Naive B cell (primary cell): ENCODE measurements around the gene TTC3. TPM values are rescaled to one million over a fixed set of nuclear protein-coding genes. Genes with fewer than 3 reads are reported as not detected.
"Not testable (repeated sequence)": the region's sequence is repeated elsewhere in the genome, so short reads cannot be mapped to it uniquely, and the experiment has no call there.

Experiments
- ATAC-seq, 2 donors: fragments of 150-1000 bp; cut with Tn5 transposase; 2 replicates each; pipeline ENCODE4 v1.10.0; 2021; ENCODE audit warnings: low read depth in 2 of 2, mild to moderate bottlenecking in 2 of 2, moderate library complexity in 2 of 2
- DNase-seq: peaks from one replicate; pipeline ENCODE4 v3.0.0; 2022
- H3K27ac Mint-ChIP-seq, 6 donors: one replicate each; pipeline ENCODE4 v1.8.0; 2020 to 2022; ENCODE audit warnings: mild to moderate bottlenecking in 6 of 6, mixed read lengths in 6 of 6, moderate library complexity in 5 of 6, inconsistent platforms in 2 of 6
- H3K27me3 Mint-ChIP-seq, 3 donors: one replicate each; pipeline ENCODE4 v1.8.0; 2021 to 2022; ENCODE audit warnings: mixed read lengths in 3 of 3, mild to moderate bottlenecking in 1 of 3
- H3K36me3 Mint-ChIP-seq, 2 donors: one replicate each; pipeline ENCODE4 v1.8.0; 2020 to 2022; ENCODE audit warnings: mixed read lengths in 2 of 2, inconsistent platforms in 1 of 2, mild to moderate bottlenecking in 1 of 2
- H3K4me1 Mint-ChIP-seq, 3 donors: one replicate each; pipeline ENCODE4 v1.8.0; 2020 to 2022; ENCODE audit warnings: mixed read lengths in 3 of 3, inconsistent platforms in 1 of 3, mild to moderate bottlenecking in 1 of 3, moderate library complexity in 1 of 3
- H3K4me3 Mint-ChIP-seq, 8 donors: one replicate each; pipeline ENCODE4 v1.8.0; 2020 to 2022; ENCODE audit warnings: mild to moderate bottlenecking in 8 of 8, mixed read lengths in 8 of 8, moderate library complexity in 8 of 8, inconsistent platforms in 2 of 8
- H3K9me3 Mint-ChIP-seq, 7 donors: one replicate each; pipeline ENCODE4 v1.8.0; 2020 to 2022; ENCODE audit warnings: mixed read lengths in 7 of 7, mild to moderate bottlenecking in 5 of 7, inconsistent platforms in 2 of 7, moderate library complexity in 1 of 7
- polyA plus RNA-seq, 6 donors: library from polyadenylated mRNA; unstranded; fragments of 300-500 nt; fragmentation: Illumina TruSeq; gene quantifications; one replicate each; pipeline ENCODE4 v1.2.3, GENCODE V29; 2021; ENCODE audit warnings: low read depth in 6 of 6

The TTC3 gene, protein sequence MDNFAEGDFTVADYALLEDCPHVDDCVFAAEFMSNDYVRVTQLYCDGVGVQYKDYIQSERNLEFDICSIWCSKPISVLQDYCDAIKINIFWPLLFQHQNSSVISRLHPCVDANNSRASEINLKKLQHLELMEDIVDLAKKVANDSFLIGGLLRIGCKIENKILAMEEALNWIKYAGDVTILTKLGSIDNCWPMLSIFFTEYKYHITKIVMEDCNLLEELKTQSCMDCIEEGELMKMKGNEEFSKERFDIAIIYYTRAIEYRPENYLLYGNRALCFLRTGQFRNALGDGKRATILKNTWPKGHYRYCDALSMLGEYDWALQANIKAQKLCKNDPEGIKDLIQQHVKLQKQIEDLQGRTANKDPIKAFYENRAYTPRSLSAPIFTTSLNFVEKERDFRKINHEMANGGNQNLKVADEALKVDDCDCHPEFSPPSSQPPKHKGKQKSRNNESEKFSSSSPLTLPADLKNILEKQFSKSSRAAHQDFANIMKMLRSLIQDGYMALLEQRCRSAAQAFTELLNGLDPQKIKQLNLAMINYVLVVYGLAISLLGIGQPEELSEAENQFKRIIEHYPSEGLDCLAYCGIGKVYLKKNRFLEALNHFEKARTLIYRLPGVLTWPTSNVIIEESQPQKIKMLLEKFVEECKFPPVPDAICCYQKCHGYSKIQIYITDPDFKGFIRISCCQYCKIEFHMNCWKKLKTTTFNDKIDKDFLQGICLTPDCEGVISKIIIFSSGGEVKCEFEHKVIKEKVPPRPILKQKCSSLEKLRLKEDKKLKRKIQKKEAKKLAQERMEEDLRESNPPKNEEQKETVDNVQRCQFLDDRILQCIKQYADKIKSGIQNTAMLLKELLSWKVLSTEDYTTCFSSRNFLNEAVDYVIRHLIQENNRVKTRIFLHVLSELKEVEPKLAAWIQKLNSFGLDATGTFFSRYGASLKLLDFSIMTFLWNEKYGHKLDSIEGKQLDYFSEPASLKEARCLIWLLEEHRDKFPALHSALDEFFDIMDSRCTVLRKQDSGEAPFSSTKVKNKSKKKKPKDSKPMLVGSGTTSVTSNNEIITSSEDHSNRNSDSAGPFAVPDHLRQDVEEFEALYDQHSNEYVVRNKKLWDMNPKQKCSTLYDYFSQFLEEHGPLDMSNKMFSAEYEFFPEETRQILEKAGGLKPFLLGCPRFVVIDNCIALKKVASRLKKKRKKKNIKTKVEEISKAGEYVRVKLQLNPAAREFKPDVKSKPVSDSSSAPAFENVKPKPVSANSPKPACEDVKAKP (N-terminal part only)
- polyA plus RNA-seq = 10 to 100 TPM; 54.7 to 97.7 (median 62.1) TPM

DNA sequence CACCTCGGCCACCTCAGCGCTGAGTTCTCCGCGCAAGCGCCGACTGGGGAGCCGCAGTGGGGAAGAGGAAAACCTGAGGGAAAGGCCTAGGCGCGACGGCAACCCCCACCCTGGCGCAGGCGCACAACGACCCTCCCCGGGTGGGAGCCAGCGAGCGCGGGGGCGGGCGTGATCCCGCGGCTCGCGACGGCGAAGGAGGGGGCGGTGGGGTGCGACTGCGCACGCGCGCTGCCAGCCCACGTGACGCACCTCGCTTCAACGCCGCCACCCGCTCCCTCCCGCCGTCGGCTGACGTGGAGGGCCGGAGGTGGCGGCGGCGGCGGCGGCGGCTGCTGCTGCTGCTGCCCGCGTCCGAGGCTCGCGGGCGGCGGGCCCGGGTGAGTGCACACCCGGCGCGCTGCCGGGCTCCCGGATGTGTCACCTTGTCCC, at the start of gene TTC3, which contains the start of gene PIGP:
Gene TTC3, plus strand, starts transcription at position 267 of the 429 bp plus-strand sequence. CDS start 14,004 bp downstream, outside the sequence.
Gene PIGP, minus strand, starts transcription at position 84 of the 429 bp plus-strand sequence. CDS start 556 bp downstream, outside the sequence.
- Mint-ChIP-seq H3K27me3 (peaks cover 0 to 4% (median 0%) of the 10 kb centered on the region in 3 donors), H3K4me1 (peaks cover 28 to 52% (median 48%) of the 10 kb centered on the region in 3 donors), H3K27ac (peak within 1 kb of the TSS; percentile 98 to 100 (median 100)), H3K4me3 (peak within 1 kb of the TSS; percentile 85 to 99 (median 94)), H3K9me3 (no peaks in the 10 kb centered on the region), H3K36me3 (peaks cover 4 to 8% of the 10 kb centered on the region in 2 donors)
- ATAC-seq = peak; percentile 54 to 59
- DNase-seq = peak; percentile 98

DNA sequence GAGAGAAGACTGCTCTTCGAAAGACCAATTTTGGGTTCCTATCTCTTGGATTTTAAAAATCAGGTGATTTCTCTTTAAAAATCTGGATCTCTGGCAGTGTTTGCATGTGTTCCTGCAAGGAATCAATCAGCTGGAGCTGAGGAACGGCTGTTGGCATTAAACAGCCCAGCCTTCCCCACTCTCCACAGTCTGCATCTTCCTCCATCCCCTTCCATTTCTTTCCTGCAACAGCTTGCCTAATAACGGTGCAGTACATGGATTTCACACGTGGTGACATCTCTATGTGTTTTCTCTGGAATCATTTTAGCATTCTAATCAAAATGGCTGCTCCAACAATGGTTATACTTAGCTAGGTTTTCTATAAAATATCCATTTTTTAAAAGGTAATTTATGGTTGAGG, 46.6 kb upstream of the TTC3 start:
- no peaks in the 10 kb centered on the region for H3K4me1 Mint-ChIP-seq
- peaks cover 0 to 3% (median 2%) of the 10 kb centered on the region in 7 donors for H3K9me3 Mint-ChIP-seq
- no peak overlapping the region for H3K27ac Mint-ChIP-seq
- ATAC-seq = no peak
- no peaks in the 10 kb centered on the region for H3K36me3 Mint-ChIP-seq
- DNase-seq = no peak
- H3K27me3 Mint-ChIP-seq = peaks cover 0 to 8% (median 0%) of the 10 kb centered on the region in 3 donors
- no peak overlapping the region for H3K4me3 Mint-ChIP-seq

DNA sequence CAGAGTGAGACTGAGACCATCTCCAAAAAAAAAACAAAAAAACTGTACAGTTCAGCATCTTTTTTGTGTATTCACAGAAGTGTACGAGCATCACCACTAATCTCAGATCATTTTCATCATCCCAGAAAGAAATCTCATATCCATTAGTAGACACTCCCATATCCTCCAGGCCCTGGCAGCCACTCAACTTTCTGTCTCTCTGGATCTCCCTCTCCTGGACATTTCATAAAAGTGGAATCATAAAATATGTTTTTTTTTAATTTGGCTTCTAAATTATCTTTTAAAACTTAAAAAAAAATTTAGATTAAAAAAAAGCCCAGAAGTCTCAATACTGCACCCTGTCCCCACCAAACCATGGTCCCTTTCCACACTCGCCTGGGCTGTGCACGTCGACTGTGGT, 44.5 kb upstream of the TTC3 start:
- Mint-ChIP-seq H3K4me1 (no peaks in the 10 kb centered on the region), H3K4me3 (no peak overlapping the region), H3K36me3 (no peaks in the 10 kb centered on the region), H3K27ac (no peak overlapping the region), H3K27me3 (peaks cover 0 to 8% (median 5%) of the 10 kb centered on the region in 3 donors), H3K9me3 (peaks cover 0 to 2% (median 0%) of the 10 kb centered on the region in 7 donors)
- no peak for DNase-seq
- no peak for ATAC-seq

DNA sequence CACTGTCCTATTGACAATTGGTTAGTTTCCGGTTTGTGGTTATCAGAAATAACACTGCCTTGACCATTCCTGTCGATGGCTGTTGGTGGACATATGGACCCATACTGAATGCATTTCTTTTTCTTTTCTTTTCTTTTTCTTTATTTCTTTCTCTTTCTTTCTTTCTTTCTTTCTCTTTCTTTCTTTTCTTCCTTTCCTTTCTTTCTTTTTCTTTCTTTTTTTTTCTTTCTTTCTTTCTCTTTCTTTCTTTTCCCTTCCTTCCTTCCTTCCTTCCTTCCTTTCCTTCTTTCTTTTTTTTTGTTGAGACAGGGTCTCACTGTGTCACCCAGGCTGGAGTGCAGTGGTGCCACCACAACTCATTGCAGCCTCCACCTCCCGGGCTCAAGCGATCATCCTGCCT, 42.2 kb upstream of the TTC3 start:
- Mint-ChIP-seq H3K4me1 (no peaks in the 10 kb centered on the region), H3K27me3 (peaks cover 0 to 8% (median 5%) of the 10 kb centered on the region in 3 donors), H3K9me3 (peaks cover 0 to 2% (median 0%) of the 10 kb centered on the region in 7 donors), H3K36me3 (no peaks in the 10 kb centered on the region), H3K4me3 (peak overlapping the region in 1 of 8 donors; percentile 64), H3K27ac (no peak overlapping the region)
- ATAC-seq (no peak), DNase-seq (no peak)

DNA sequence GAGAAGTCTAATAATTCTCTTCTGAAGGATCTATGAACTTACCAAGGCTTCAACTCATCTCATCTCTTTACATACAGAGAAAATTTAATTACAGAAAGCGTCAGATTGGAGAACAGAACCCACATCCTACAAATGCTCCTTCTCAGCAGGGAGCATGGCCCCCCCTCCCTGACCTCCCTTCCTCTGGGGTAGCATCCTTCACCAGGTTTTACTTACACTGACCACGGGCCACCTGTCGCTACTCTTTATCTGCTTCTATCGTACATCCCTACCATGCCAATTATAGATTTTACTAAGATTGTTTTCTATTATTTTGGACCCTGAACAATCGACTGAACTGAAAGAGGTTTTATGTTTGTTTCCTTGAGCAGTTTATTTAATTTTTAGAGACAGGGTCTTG, 40.8 kb upstream of the TTC3 start:
- H3K27me3 Mint-ChIP-seq = peaks cover 0 to 5% (median 0%) of the 10 kb centered on the region in 3 donors
- no peaks in the 10 kb centered on the region for H3K9me3 Mint-ChIP-seq
- no peaks in the 10 kb centered on the region for H3K36me3 Mint-ChIP-seq
- ATAC-seq = no peak
- H3K4me3 Mint-ChIP-seq = peak overlapping the region in 1 of 8 donors; percentile 36
- no peak for DNase-seq
- H3K27ac Mint-ChIP-seq = peak overlapping the region in 1 of 6 donors; percentile 30
- H3K4me1 Mint-ChIP-seq = no peaks in the 10 kb centered on the region

DNA sequence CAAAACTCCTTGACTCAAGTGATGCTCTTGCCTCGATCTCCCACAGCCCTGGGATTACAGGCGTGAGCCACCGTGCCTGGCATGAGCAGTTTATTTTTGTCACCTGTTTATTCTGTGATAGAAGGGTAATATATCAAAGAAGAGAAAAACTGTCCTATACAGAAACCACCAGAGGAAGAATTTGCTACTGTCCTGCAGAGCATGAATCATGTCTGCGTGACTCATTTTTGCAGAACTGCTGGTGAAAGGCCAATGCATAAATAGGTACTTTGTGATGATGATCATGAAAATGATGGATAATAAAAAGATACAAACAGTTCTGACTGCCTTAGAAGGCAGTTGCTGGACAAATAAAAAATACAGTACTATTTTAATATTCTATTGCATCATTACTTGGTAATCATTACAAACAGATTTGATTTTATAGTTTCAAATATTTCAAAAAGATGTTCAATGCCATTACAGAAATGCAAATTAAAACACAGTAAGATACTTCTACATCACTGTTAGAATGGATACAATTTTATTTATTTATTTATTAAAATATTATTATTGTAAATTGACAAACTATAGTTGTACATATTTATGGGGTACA, 40.1 kb upstream of the TTC3 start:
- Mint-ChIP-seq H3K4me3 (no peak overlapping the region), H3K27me3 (peaks cover 0 to 5% (median 0%) of the 10 kb centered on the region in 3 donors), H3K9me3 (no peaks in the 10 kb centered on the region), H3K4me1 (no peaks in the 10 kb centered on the region), H3K27ac (no peak overlapping the region), H3K36me3 (no peaks in the 10 kb centered on the region)
- no peak for DNase-seq
- no peak for ATAC-seq

DNA sequence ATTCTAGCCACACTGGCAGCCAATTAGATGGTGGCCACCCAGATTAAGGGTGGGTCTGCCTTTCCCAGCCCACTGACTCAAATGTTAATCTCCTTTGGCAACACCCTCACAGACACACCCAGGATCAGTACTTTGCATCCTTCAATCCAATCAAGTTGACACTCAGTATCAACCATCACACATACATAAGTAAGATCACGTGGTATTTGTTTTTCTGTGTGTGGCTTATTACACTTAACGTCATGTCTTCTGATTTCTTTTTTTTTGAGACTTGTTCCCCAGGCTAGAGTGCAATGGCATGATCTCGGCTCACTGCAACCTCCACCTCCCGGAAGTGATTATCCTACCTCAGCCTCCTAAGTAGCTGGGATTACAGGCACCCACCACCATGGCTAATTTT, 38.7 kb upstream of the TTC3 start:
- not testable (repeated sequence) for DNase-seq, H3K9me3 Mint-ChIP-seq, H3K4me1 Mint-ChIP-seq, H3K36me3 Mint-ChIP-seq, H3K27me3 Mint-ChIP-seq, ATAC-seq, H3K27ac Mint-ChIP-seq
- H3K4me3 Mint-ChIP-seq = peak overlapping the region in 1 of 8 donors; percentile 45

DNA sequence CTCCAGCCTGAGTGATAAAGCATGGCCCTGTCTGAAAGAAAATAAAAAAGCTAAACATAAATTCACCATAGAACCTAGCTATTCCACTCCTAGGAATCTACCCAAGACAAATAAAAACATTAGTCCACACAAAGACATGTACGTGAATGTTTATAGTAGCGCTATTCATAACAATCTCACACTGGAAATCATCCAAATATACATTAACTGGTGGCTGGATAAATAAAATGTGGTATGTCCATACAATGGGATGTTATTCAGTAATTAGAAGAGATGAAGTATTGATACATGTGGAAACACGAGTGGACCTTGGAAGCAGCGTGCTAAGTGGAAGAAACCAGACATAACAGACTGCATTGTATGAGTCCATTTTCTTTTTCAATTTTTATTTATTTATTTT, 36.9 kb upstream of the TTC3 start:
- H3K27me3 Mint-ChIP-seq = peaks cover 0 to 8% (median 5%) of the 10 kb centered on the region in 3 donors
- no peaks in the 10 kb centered on the region for H3K9me3 Mint-ChIP-seq
- H3K4me3 Mint-ChIP-seq = no peak overlapping the region
- no peak overlapping the region for H3K27ac Mint-ChIP-seq
- H3K36me3 Mint-ChIP-seq = no peaks in the 10 kb centered on the region
- H3K4me1 Mint-ChIP-seq = no peaks in the 10 kb centered on the region
- DNase-seq = no peak
- ATAC-seq = no peak

DNA sequence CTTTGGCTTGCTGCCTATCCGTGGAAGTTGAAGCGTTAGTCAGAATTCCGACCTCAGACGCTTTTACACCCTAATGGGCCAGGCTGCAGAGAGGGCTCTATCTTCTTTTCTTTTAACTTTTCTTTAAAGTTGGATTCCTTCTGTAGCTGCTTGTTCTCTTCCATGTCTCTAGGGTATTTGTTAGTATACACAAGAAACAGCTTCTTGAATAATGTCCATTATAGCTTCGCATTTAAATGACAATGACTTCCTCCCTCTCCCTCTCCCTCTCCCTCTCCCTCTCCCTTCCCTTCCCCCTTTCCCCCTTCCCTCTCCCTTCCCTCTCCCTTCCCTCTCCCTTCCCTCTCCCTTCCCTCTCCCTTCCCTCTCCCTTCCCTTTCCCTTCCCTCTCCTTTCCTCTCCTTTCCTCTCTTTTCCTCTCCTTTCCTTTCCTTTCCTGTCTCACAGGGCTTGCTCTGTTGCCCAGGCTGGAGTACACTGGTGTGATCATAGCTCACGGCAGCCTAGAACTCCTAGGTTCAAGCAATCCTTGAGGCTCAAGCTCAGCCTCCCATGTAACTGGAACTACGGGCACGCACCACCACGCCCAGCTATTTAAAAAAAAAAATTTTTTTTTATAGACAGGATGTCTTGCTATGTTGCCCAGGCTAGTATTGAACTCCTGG, 33.5 kb upstream of the TTC3 start:
- DNase-seq = no peak
- no peak overlapping the region for H3K27ac Mint-ChIP-seq
- no peak for ATAC-seq
- H3K4me1 Mint-ChIP-seq = peaks cover 0 to under 1% (median under 1%) of the 10 kb centered on the region in 3 donors
- no peak overlapping the region for H3K4me3 Mint-ChIP-seq
- peaks cover 0 to 8% (median 0%) of the 10 kb centered on the region in 3 donors for H3K27me3 Mint-ChIP-seq
- no peaks in the 10 kb centered on the region for H3K9me3 Mint-ChIP-seq
- no peaks in the 10 kb centered on the region for H3K36me3 Mint-ChIP-seq

DNA sequence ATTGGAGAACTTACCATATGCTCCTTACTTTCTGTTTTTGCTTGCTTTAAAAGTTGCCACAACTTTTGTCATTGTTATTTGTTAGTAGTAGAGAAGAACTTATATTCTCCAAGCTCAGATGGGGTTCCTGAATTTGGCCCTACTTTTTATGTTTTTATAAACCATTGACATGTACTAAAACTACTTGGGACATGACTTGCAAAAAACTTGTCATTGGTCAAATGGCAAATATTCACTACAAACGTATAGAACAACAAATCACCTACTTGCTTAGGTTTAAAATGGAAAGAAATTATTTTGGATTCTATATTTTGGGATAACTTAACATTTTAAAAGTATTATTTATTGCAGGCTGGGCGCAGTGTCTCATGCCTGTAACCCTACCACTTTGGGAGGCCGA, 32.8 kb upstream of the TTC3 start:
- Mint-ChIP-seq H3K27ac (no peak overlapping the region), H3K4me3 (no peak overlapping the region), H3K36me3 (no peaks in the 10 kb centered on the region)

DNA sequence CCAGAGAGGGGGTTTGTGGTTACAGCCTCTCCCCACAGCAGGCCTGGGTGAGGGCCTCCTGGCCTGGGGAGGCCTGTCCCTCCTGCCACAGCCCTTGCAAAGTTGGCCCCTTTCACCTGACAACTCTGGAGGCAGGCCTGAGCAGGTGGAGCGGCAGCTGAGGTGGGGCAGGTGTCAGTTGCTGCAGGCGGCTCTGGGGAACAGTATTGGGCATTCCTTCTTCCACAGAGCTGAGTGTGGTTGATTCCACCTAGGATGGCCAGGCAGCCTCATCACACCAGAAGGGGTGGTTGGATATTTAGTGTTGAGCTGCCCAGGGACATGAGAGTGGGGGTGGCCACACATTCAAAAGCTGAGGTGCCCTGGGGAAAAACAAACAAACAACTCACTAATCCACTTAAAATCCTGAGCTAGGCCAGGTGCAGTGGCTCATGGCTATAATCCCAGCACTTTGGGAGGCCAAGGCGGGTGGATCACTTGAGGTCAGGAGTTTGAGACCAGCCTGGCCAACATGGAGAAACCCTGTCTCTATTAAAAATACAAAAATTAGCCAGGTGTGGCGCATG, 31.3 kb upstream of the TTC3 start:
- Mint-ChIP-seq H3K27me3 (peaks cover 5 to 15% (median 5%) of the 10 kb centered on the region in 3 donors), H3K27ac (no peak overlapping the region), H3K4me1 (peaks cover 4 to 17% (median 11%) of the 10 kb centered on the region in 3 donors), H3K4me3 (no peak overlapping the region), H3K9me3 (no peaks in the 10 kb centered on the region), H3K36me3 (no peaks in the 10 kb centered on the region)
- DNase-seq = no peak
- ATAC-seq = no peak

More for the DNA sequence above, 32.8 kb upstream of the TTC3 start:
- Mint-ChIP-seq H3K27me3 (peaks cover 0 to 8% (median under 1%) of the 10 kb centered on the region in 3 donors), H3K9me3 (no peaks in the 10 kb centered on the region), H3K4me1 (peaks cover 4 to 7% (median 7%) of the 10 kb centered on the region in 3 donors)
- DNase-seq (no peak), ATAC-seq (no peak)

DNA sequence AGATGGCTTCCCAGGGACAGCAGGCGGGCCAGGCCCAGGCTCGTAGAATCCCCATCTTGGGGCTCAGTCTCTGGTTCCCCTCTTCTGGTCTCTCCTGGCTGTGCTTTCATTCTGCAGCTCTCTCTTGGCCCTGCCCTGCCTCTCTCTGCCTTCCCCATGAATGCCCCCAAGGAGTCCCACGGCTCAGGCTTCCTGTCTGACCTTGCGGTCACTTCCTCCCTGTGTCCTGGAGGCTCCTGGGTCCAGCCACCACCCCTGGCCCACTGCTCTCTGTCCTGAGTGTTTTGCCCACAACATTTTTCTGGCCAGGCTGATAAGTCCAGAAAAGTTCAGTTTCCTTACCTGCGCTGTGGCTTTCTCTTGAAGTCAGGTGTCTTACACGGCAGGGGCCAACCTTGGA, 29.2 kb upstream of the TTC3 start:
- DNase-seq (no peak), ATAC-seq (no peak)
- H3K9me3 Mint-ChIP-seq = no peaks in the 10 kb centered on the region
- H3K27me3 Mint-ChIP-seq = peaks cover 5 to 22% (median 12%) of the 10 kb centered on the region in 3 donors
- no peak overlapping the region for H3K4me3 Mint-ChIP-seq
- H3K4me1 Mint-ChIP-seq = peaks cover 4 to 17% (median 11%) of the 10 kb centered on the region in 3 donors
- H3K36me3 Mint-ChIP-seq = no peaks in the 10 kb centered on the region
- no peak overlapping the region for H3K27ac Mint-ChIP-seq
